Uterus (tissue), 4 donors: ENCODE results near the gene EIF3A. TPM values are rescaled to one million over a fixed set of nuclear protein-coding genes. Genes with fewer than 3 reads are reported as not detected.

ENCODE experiments used
- DNase-seq, 2 donors: peaks; one replicate each; pipeline ENCODE4 v3.0.0-alpha.2; 2019 to 2020
- H3K27ac ChIP-seq, 2 donors: fragments of 200-600 bp; sonication (generic); 1 replicate in 1 of 2; 2 replicates in 1 of 2; pipeline ENCODE4 v1.5.1; 2016 to 2018
- H3K27me3 ChIP-seq, 2 donors: fragments of 200-600 bp; sonication (generic); one replicate each; pipeline ENCODE4 v1.5.1; 2018 to 2019; ENCODE audit warnings: control low read depth in 1 of 2
- H3K36me3 ChIP-seq, 2 donors: fragments of 200-600 bp; sonication (generic); one replicate each; pipeline ENCODE4 v1.5.1; 2019; ENCODE audit warnings: control low read depth in 1 of 2
- H3K4me1 ChIP-seq, 2 donors: fragments of 200-600 bp; sonication (generic); one replicate each; pipeline ENCODE4 v1.5.1; 2018 to 2019; ENCODE audit warnings: control low read depth in 1 of 2
- H3K4me3 ChIP-seq, 2 donors: fragments of 200-600 bp; sonication (generic); 1 replicate in 1 of 2; 2 replicates in 1 of 2; pipeline ENCODE4 v1.5.1; 2018 to 2019; ENCODE audit warnings: mild to moderate bottlenecking in 1 of 2
- H3K9me3 ChIP-seq, 2 donors: fragments of 200-600 bp; sonication (generic); one replicate each; pipeline ENCODE4 v1.5.1; 2019; ENCODE audit warnings: control low read depth in 1 of 2
- POLR2A ChIP-seq, 2 donors: fragments of 450-650 bp; IDR thresholded peaks; one replicate each; pipeline ENCODE4 v1.6.1; 2016; ENCODE audit warnings: antibody characterized with exemption in 2 of 2, mild to moderate bottlenecking in 1 of 2, moderate library complexity in 1 of 2
- intact Hi-C: fragments of 100-400 bp; cut with DNase I; formaldehyde crosslinking; loops from one replicate; pipeline ENCODE4 v1.15.1; 2023; ENCODE audit warnings: low total_unique reads
- total RNA-seq, 4 donors: library from RNA; depleted of rRNA in 3 of 4; stranded (reverse); fragments of >200 nt in 3 of 4; gene quantifications; one replicate each; pipeline versions ENCODE4 v1.1.0 to v1.2.4, GENCODE V29; 2014 to 2023
- TF ChIP-seq, protein P1 (sequence below), 4 experiments: fragments of 200-600 bp in 2 of 4; fragments of 450-650 bp in 2 of 4; sonication (generic) in 2 of 4; IDR thresholded peaks; one replicate each; pipeline ENCODE4 v1.5.1; 2016 to 2019; ENCODE audit warnings: antibody characterized with exemption in 4 of 4, mild to moderate bottlenecking in 2 of 4, moderate library complexity in 1 of 4
- donor health status: DM: yes; HTN: yes; CAD: no.

The EIF3A gene
- total RNA-seq, 4 donors from 2014 or later: 54.3 to 144 (median 89.2) TPM

- Histone ChIP-seq H3K4me1 (no peaks in the 10 kb centered on the region), H3K36me3 (no peaks in the 10 kb centered on the region), H3K27ac (no peak overlapping the region), H3K27me3 (no peaks in the 10 kb centered on the region), H3K4me3 (no peak overlapping the region), H3K9me3 (no peaks in the 10 kb centered on the region)
- no peak for DNase-seq
- intact Hi-C loops: no loop called here
- TF ChIP-seq, protein P1, sequence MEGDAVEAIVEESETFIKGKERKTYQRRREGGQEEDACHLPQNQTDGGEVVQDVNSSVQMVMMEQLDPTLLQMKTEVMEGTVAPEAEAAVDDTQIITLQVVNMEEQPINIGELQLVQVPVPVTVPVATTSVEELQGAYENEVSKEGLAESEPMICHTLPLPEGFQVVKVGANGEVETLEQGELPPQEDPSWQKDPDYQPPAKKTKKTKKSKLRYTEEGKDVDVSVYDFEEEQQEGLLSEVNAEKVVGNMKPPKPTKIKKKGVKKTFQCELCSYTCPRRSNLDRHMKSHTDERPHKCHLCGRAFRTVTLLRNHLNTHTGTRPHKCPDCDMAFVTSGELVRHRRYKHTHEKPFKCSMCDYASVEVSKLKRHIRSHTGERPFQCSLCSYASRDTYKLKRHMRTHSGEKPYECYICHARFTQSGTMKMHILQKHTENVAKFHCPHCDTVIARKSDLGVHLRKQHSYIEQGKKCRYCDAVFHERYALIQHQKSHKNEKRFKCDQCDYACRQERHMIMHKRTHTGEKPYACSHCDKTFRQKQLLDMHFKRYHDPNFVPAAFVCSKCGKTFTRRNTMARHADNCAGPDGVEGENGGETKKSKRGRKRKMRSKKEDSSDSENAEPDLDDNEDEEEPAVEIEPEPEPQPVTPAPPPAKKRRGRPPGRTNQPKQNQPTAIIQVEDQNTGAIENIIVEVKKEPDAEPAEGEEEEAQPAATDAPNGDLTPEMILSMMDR (IDR thresholded peaks at IDR 0.05): no peak
- no peak for TF ChIP-seq POLR2A (IDR thresholded peaks at IDR 0.05)
These were observed 9.6 kb upstream of the EIF3A start for GRCh38 chr10:119090026-119090795.

DNA sequence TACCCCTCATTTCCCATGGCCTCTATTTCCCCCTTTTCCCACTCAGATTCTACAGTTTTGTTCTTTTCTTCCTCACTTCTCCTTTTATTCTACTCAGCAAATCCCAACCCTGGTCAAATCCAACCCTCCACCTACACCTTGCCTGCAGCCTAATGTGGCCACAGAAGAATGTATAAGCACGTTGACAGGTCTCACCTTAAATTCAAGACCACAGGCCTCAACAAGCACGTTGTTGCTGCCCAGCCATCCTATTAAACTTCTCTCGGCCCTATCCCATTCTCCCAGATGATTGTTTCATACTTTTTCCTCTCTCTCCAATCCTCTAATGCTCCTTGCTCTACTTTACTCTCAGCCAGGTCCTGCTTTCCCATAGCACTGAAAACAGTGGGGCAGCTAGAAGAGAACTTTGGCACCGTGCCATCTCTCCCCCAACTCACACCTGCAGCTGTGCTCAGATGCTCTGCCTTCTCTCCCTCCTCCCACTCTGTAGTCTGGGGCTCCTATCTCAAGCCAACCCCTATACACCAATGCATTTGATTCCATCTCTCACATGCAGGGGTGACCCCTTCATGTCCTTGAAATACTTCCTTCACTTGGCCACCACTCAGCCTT, 6.8 kb upstream of the EIF3A start:
- Histone ChIP-seq H3K9me3 (no peaks in the 10 kb centered on the region), H3K4me3 (no peak overlapping the region), H3K27ac (no peak overlapping the region), H3K27me3 (no peaks in the 10 kb centered on the region), H3K4me1 (no peaks in the 10 kb centered on the region), H3K36me3 (no peaks in the 10 kb centered on the region)
- TF ChIP-seq POLR2A (IDR thresholded peaks at IDR 0.05): no peak
- TF ChIP-seq, protein P1 (IDR thresholded peaks at IDR 0.05): no peak
- DNase-seq: no peak
- intact Hi-C loops: no loop called here

DNA sequence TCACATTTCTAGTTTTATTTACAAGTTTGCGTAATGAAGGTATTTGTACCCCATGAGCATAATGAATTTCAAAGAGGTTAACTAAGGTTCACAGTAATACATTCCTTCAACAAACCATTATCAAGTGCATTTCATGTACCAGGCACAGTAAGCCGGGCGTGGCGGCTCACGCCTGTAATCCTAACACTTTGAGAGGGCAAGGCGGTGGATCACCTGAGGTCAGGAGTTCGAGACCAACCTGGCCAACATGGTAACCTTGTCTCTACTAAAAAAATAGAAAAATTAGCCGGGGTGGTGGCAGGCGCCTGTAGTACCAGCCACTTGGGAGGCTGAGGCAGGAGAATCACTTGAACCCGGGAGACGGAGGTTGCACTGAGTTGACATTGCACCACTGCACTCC, 4.3 kb upstream of the EIF3A start:
- no peak for DNase-seq
- intact Hi-C loops: no loop called here
- no peaks in the 10 kb centered on the region for H3K4me1 ChIP-seq
- no peak overlapping the region for H3K4me3 ChIP-seq
- H3K27ac ChIP-seq: no peak overlapping the region
- H3K27me3 ChIP-seq: no peaks in the 10 kb centered on the region
- no peaks in the 10 kb centered on the region for H3K9me3 ChIP-seq
- TF ChIP-seq, protein P1 (IDR thresholded peaks at IDR 0.05): no peak
- TF ChIP-seq POLR2A (IDR thresholded peaks at IDR 0.05): no peak
- H3K36me3 ChIP-seq: no peaks in the 10 kb centered on the region

DNA sequence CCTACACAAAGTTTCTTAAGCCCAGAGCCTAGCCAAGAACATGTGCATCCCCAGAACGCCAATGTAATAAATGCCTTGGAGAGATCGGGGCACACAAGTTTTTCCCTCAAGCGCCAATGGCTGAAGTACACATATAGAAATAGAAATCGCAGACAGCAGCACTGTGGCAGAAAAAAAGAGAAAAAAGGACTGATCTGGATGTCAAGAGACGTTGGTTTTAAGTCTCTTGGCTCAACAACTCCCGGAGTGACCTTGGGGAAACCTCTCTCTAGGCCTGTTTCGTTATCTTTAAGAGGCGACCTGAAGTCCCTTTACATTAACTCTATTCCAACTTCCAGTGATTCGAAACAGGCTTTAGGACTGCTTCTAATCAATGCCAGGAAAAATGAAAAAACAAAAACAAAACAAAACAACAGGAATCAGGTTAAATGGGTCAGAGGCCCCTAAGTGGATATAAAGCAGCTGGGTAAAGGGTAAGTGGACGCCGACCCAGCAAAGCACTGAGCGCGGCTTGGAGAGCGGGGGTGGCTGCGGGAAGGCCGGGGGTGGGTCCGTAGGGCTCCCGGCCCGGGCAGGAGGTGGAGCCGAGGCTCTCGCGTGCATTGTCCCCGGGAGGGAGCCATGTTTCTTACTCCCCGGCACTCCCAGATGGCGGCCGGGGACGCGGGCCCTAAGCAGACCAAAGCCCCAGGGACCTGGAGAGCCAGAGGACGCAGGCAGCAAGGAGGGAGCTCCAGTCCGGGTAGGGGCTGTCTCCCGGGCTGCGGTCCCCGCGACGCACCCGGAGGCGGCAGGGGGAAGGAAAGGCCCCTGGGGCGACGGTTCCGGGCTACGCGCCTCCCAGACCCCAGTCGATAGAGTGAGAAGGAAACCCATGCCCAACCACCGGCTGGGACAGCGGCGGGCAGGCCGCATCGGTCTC, 757 bp downstream of the EIF3A start:
- TF ChIP-seq, protein P1 (IDR thresholded peaks at IDR 0.05): no peak
- TF ChIP-seq POLR2A (IDR thresholded peaks at IDR 0.05): no peak
- no peaks in the 10 kb centered on the region for H3K9me3 ChIP-seq
- peak overlapping the region; percentile 94 for H3K27ac ChIP-seq
- H3K4me3 ChIP-seq: peak overlapping the region; percentile 64 to 96
- H3K27me3 ChIP-seq: no peaks in the 10 kb centered on the region
- H3K36me3 ChIP-seq: no peaks in the 10 kb centered on the region
- intact Hi-C loops: no loop called here
- DNase-seq: peak; percentile 42 to 62
- H3K4me1 ChIP-seq: no peaks in the 10 kb centered on the region
